CD4-positive, alpha-beta memory T cell (primary cell): ENCODE data around the gene FBXW5. TPM values are rescaled to one million over a fixed set of nuclear protein-coding genes. Genes with fewer than 3 reads are reported as not detected.
A peak's percentile ranks its signal among the peaks of the same experiment; 100 is the strongest.

Experiments used
- CTCF ChIA-PET: fragments of 350-600 bp; sonication (Branson Sonifier 250); formaldehyde crosslinking; loops from one replicate; lab custom pipeline; 2021; ENCODE audit warnings: inconsistent platforms; ENCODE audit not compliant: partially characterized antibody; lab: Charles Lee
- POLR2A ChIA-PET: fragments of 350-600 bp; sonication (Branson Sonifier 250); formaldehyde crosslinking; loops from one replicate; lab custom pipeline; 2021; ENCODE audit not compliant: partially characterized antibody; lab: Charles Lee
- DNase-seq, 5 donors: peaks; one replicate each; pipeline versions ENCODE4 v3.0.0 to v3.0.0-alpha.2; 2020 to 2022; ENCODE audit warnings: mixed read lengths in 1 of 5
- H3K27ac ChIP-seq: one replicate; pipeline ENCODE4 v1.7.0; 2013; ENCODE audit warnings: low read depth, low read length
- H3K27me3 ChIP-seq: 2 replicates; pipeline ENCODE4 v1.7.0; 2013; ENCODE audit warnings: mild to moderate bottlenecking, low read length, moderate library complexity; ENCODE audit not compliant: insufficient read depth
- H3K36me3 ChIP-seq: 2 replicates; pipeline ENCODE4 v1.7.0; 2013; ENCODE audit warnings: mild to moderate bottlenecking, low read length, moderate library complexity; ENCODE audit not compliant: insufficient read depth
- H3K4me1 ChIP-seq: 2 replicates; pipeline ENCODE4 v1.7.0; 2013; ENCODE audit warnings: mild to moderate bottlenecking, low read length, moderate library complexity; ENCODE audit not compliant: insufficient read depth
- H3K4me3 ChIP-seq, 2 donors: one replicate each; pipeline ENCODE4 v1.7.0; 2013; ENCODE audit warnings: low read length in 2 of 2, mild to moderate bottlenecking in 1 of 2
- H3K9me3 ChIP-seq, 2 donors: one replicate each; pipeline ENCODE4 v1.7.0; 2013; ENCODE audit warnings: low read length in 2 of 2, control low read depth in 1 of 2; ENCODE audit not compliant: control insufficient read depth in 1 of 2
- H3K27ac Mint-ChIP-seq, 7 donors: one replicate each; pipeline ENCODE4 v1.8.0; 2020 to 2021; ENCODE audit warnings: mixed read lengths in 7 of 7, mild to moderate bottlenecking in 6 of 7, inconsistent platforms in 3 of 7, moderate library complexity in 3 of 7
- H3K27me3 Mint-ChIP-seq, 2 donors: one replicate each; pipeline ENCODE4 v1.8.0; 2020 to 2021; ENCODE audit warnings: mixed read lengths in 2 of 2
- H3K36me3 Mint-ChIP-seq, 2 donors: one replicate each; pipeline ENCODE4 v1.8.0; 2020 to 2021; ENCODE audit warnings: mixed read lengths in 2 of 2, inconsistent platforms in 1 of 2, mild to moderate bottlenecking in 1 of 2
- H3K4me1 Mint-ChIP-seq, 4 donors: one replicate each; pipeline ENCODE4 v1.8.0; 2020 to 2021; ENCODE audit warnings: mixed read lengths in 4 of 4, mild to moderate bottlenecking in 1 of 4
- H3K4me3 Mint-ChIP-seq, 8 donors: one replicate each; pipeline ENCODE4 v1.8.0; 2020 to 2021; ENCODE audit warnings: mixed read lengths in 8 of 8, mild to moderate bottlenecking in 7 of 8, moderate library complexity in 6 of 8, inconsistent platforms in 3 of 8
- H3K9me3 Mint-ChIP-seq, 8 donors: one replicate each; pipeline ENCODE4 v1.8.0; 2020 to 2021; ENCODE audit warnings: mixed read lengths in 8 of 8, mild to moderate bottlenecking in 5 of 8, inconsistent platforms in 3 of 8, moderate library complexity in 1 of 8
- intact Hi-C: fragments of 100-400 bp; cut with micrococcal nuclease; formaldehyde crosslinking; loops from one replicate; pipeline ENCODE4 v1.15.1; 2023
- polyA plus RNA-seq, 2 donors: library from polyadenylated mRNA; unstranded; fragments of 300-500 nt; fragmentation: Illumina TruSeq; gene quantifications; one replicate each; pipeline ENCODE4 v1.2.3, GENCODE V29; 2021
- total RNA-seq, 2 experiments: library from RNA; stranded (reverse); gene quantifications; one replicate each; pipeline ENCODE4 v1.2.3, GENCODE V29; 2021

Gene FBXW5
- total and polyA plus RNA-seq, 4 experiments from 2014 or later: 98.6 to 160 (median 122) TPM

- H3K9me3 ChIP-seq: no peaks in the 10 kb centered on the region
- ChIA-PET CTCF (no interaction called here), POLR2A (interaction anchor here (1.1 kb wide), 1 partner anchor 31 kb away, joined by 3 read pairs; no protein-coding TSS in a partner anchor)
- H3K9me3 Mint-ChIP-seq: peaks cover 0 to 6% (median 0%) of the 10 kb centered on the region in 8 donors
- DNase-seq: peak in 1 of 5 donors; percentile 9
- no peaks in the 10 kb centered on the region for H3K27me3 ChIP-seq
- no peak overlapping the region for H3K27ac Mint-ChIP-seq
- H3K36me3 Mint-ChIP-seq: peaks cover 0 to 9% of the 10 kb centered on the region in 2 donors
- H3K36me3 ChIP-seq: no peaks in the 10 kb centered on the region
- peaks cover 4 to 23% (median 11%) of the 10 kb centered on the region in 4 donors for H3K4me1 Mint-ChIP-seq
- H3K4me3 ChIP-seq: no peak overlapping the region
- no peak overlapping the region for H3K27ac ChIP-seq
- peaks cover 22% of the 10 kb centered on the region for H3K4me1 ChIP-seq
- H3K4me3 Mint-ChIP-seq: no peak overlapping the region
- no peaks in the 10 kb centered on the region for H3K27me3 Mint-ChIP-seq
- intact Hi-C loops: no loop called here
Observed at GRCh38 chr9:136953771-136954269, 9.3 kb upstream of the FBXW5 start.

- no peak for DNase-seq
- Histone ChIP-seq H3K27me3 (no peaks in the 10 kb centered on the region), H3K9me3 (no peaks in the 10 kb centered on the region), H3K4me3 (no peak overlapping the region), H3K36me3 (no peaks in the 10 kb centered on the region), H3K27ac (no peak overlapping the region), H3K4me1 (peaks cover 15% of the 10 kb centered on the region)
- H3K36me3 Mint-ChIP-seq: peaks cover 0 to 9% of the 10 kb centered on the region in 2 donors
- H3K27me3 Mint-ChIP-seq: no peaks in the 10 kb centered on the region
- intact Hi-C loops: no loop called here
- H3K4me3 Mint-ChIP-seq: no peak overlapping the region
- ChIA-PET CTCF (no interaction called here), POLR2A (interaction anchor here (1.1 kb wide), 1 partner anchor 32 kb away, joined by 3 read pairs; no protein-coding TSS in a partner anchor)
- peak overlapping the region in 1 of 7 donors; percentile 56 for H3K27ac Mint-ChIP-seq
- H3K4me1 Mint-ChIP-seq: peaks cover 5 to 16% (median 12%) of the 10 kb centered on the region in 4 donors
- H3K9me3 Mint-ChIP-seq: peaks cover 0 to 6% (median 0%) of the 10 kb centered on the region in 8 donors
Observed at GRCh38 chr9:136952876-136953770, 8.6 kb upstream of the FBXW5 start.

- no peak for DNase-seq
- peaks cover 5 to 16% (median 9%) of the 10 kb centered on the region in 4 donors for H3K4me1 Mint-ChIP-seq
- H3K4me3 Mint-ChIP-seq: no peak overlapping the region
- Histone ChIP-seq H3K36me3 (no peaks in the 10 kb centered on the region), H3K4me3 (no peak overlapping the region), H3K4me1 (peaks cover 12% of the 10 kb centered on the region), H3K9me3 (no peaks in the 10 kb centered on the region), H3K27me3 (no peaks in the 10 kb centered on the region), H3K27ac (no peak overlapping the region)
- ChIA-PET CTCF (no interaction called here), POLR2A (interaction anchor here (1.5 to 2.2 kb wide), 2 partner anchors 8 to 22 kb away, joined by 5 to 14 read pairs; no protein-coding TSS in a partner anchor)
- H3K27ac Mint-ChIP-seq: no peak overlapping the region
- intact Hi-C loops: no loop called here
- H3K9me3 Mint-ChIP-seq: peaks cover 0 to 6% (median 0%) of the 10 kb centered on the region in 8 donors
- peaks cover 0 to 9% of the 10 kb centered on the region in 2 donors for H3K36me3 Mint-ChIP-seq
- H3K27me3 Mint-ChIP-seq: no peaks in the 10 kb centered on the region
Observed at GRCh38 chr9:136952321-136952850, 7.8 kb upstream of the FBXW5 start.

- no peaks in the 10 kb centered on the region for H3K9me3 ChIP-seq
- ChIA-PET POLR2A (interaction anchor here (1.0 to 2.2 kb wide), 5 partner anchors 9 to 144 kb away, joined by 3 to 14 read pairs (median 5); partner anchors contain the start of genes CLIC3 and RABL6), CTCF (interaction anchor here (0.6 to 1.2 kb wide), 4 partner anchors 9 to 78 kb away, joined by 3 read pairs; partner anchors contain the start of gene PAXX)
- DNase-seq: no peak
- Mint-ChIP-seq H3K4me3 (peak within 1 kb of the TSS in 1 of 8 donors; percentile 36), H3K27me3 (no peaks in the 10 kb centered on the region), H3K36me3 (peaks cover 0 to 7% of the 10 kb centered on the region in 2 donors), H3K27ac (peak within 1 kb of the TSS in 3 of 7 donors; percentile 27 to 72 (median 56)), H3K4me1 (peaks cover 5 to 16% (median 10%) of the 10 kb centered on the region in 4 donors), H3K9me3 (peaks cover 0 to 6% (median 0%) of the 10 kb centered on the region in 8 donors)
- intact Hi-C loops: no loop called here
- no peaks in the 10 kb centered on the region for H3K36me3 ChIP-seq
- H3K4me3 ChIP-seq: no peak within 1 kb of the TSS
- H3K27ac ChIP-seq: no peak within 1 kb of the TSS
- H3K4me1 ChIP-seq: peaks cover 12% of the 10 kb centered on the region
- no peaks in the 10 kb centered on the region for H3K27me3 ChIP-seq
Observed at GRCh38 chr9:136951541-136952320, 7.2 kb upstream of the FBXW5 start, which contains the start of gene LCN12. LCN12 (plus strand) TSS chr9:136952273; CDS start chr9:136952328, 55 bp downstream.

GRCh38 chr9:136950656-136951276 is 6.2 kb upstream of the FBXW5 start:
- Histone ChIP-seq H3K4me1 (peaks cover 12% of the 10 kb centered on the region), H3K36me3 (no peaks in the 10 kb centered on the region), H3K4me3 (peak overlapping the region in 1 of 2 donors; percentile 22), H3K9me3 (no peaks in the 10 kb centered on the region), H3K27ac (peak overlapping the region; percentile 82), H3K27me3 (no peaks in the 10 kb centered on the region)
- DNase-seq: no peak
- H3K27ac Mint-ChIP-seq: peak overlapping the region; percentile 70 to 91 (median 78)
- no peaks in the 10 kb centered on the region for H3K36me3 Mint-ChIP-seq
- H3K4me3 Mint-ChIP-seq: peak overlapping the region; percentile 77 to 88 (median 82)
- H3K27me3 Mint-ChIP-seq: no peaks in the 10 kb centered on the region
- ChIA-PET CTCF (interaction anchor here (0.6 to 3.4 kb wide), 6 partner anchors 10 to 108 kb away, joined by 3 to 12 read pairs (median 3); partner anchors contain the start of genes AJM1 and PAXX), POLR2A (interaction anchor here (0.6 to 2.2 kb wide), 7 partner anchors 10 to 286 kb away, joined by 3 to 14 read pairs (median 5); partner anchors contain the start of genes CLIC3, PAXX and RABL6)
- H3K9me3 Mint-ChIP-seq: no peaks in the 10 kb centered on the region
- peaks cover 3 to 16% (median 7%) of the 10 kb centered on the region in 4 donors for H3K4me1 Mint-ChIP-seq
- intact Hi-C loops: loop anchor here (1.0 kb wide), 1 partner anchor 78 kb away; the partner anchor contains the start of gene ABCA2
